Ishikawa (cell line): ENCODE measurements around the gene MAT2B.

Source experiments
- CEBPB ChIP-seq: IDR thresholded peaks from 2 replicates; pipeline ENCODE4 v1.6.1; 2012
- EGR1 ChIP-seq: IDR thresholded peaks from 2 replicates; pipeline ENCODE4 v1.6.1; 2012
- EP300 ChIP-seq: IDR thresholded peaks from 2 replicates; pipeline ENCODE4 v1.6.1; 2012; ENCODE audit warnings: borderline replicate concordance
- FOXM1 ChIP-seq: IDR thresholded peaks from 2 replicates; pipeline ENCODE4 v1.6.1; 2012; ENCODE audit warnings: low read depth, borderline replicate concordance
- NFIC ChIP-seq: IDR thresholded peaks from 2 replicates; pipeline ENCODE4 v1.6.1; 2012
- RAD21 ChIP-seq: IDR thresholded peaks from 2 replicates; pipeline ENCODE4 v1.6.1; 2012; ENCODE audit warnings: low read depth
- TAF1 ChIP-seq: IDR thresholded peaks from 2 replicates; pipeline ENCODE4 v1.6.1; 2012; ENCODE audit warnings: low read depth, mild to moderate bottlenecking
- TCF12 ChIP-seq: IDR thresholded peaks from 2 replicates; pipeline ENCODE4 v1.6.1; 2012; ENCODE audit warnings: low read depth
- TEAD4 ChIP-seq: IDR thresholded peaks from 2 replicates; pipeline ENCODE4 v1.6.1; 2012
- YY1 ChIP-seq: IDR thresholded peaks from 2 replicates; pipeline ENCODE4 v1.6.1; 2012; ENCODE audit warnings: low read depth
- TF ChIP-seq, protein P1 (sequence below): IDR thresholded peaks from 2 replicates; pipeline ENCODE4 v1.6.1; 2012; ENCODE audit warnings: low read depth, mild to moderate bottlenecking
- TF ChIP-seq, protein P2 (sequence below): IDR thresholded peaks from 2 replicates; pipeline ENCODE4 v1.6.1; 2012

DNA sequence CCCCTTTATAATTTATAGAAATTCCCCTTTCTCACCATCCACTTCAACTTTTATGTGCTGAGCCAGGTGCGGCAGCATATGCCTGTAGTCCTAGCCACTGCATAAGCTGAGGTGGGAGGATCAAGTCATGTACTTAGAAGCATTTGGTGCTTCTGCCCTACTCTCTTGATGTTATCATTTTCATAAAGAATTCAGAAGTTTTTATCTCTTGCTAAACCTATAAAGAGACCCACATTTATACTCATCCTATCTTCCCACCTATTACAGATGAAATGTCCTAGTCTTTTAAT lies 26.5 kb upstream of the MAT2B start:
- TF ChIP-seq RAD21: no peak
- TF ChIP-seq EP300: no peak
- no peak for TF ChIP-seq CEBPB
- no peak for TF ChIP-seq YY1
- no peak for TF ChIP-seq TEAD4
- TF ChIP-seq TCF12: no peak
- TF ChIP-seq, protein P1, sequence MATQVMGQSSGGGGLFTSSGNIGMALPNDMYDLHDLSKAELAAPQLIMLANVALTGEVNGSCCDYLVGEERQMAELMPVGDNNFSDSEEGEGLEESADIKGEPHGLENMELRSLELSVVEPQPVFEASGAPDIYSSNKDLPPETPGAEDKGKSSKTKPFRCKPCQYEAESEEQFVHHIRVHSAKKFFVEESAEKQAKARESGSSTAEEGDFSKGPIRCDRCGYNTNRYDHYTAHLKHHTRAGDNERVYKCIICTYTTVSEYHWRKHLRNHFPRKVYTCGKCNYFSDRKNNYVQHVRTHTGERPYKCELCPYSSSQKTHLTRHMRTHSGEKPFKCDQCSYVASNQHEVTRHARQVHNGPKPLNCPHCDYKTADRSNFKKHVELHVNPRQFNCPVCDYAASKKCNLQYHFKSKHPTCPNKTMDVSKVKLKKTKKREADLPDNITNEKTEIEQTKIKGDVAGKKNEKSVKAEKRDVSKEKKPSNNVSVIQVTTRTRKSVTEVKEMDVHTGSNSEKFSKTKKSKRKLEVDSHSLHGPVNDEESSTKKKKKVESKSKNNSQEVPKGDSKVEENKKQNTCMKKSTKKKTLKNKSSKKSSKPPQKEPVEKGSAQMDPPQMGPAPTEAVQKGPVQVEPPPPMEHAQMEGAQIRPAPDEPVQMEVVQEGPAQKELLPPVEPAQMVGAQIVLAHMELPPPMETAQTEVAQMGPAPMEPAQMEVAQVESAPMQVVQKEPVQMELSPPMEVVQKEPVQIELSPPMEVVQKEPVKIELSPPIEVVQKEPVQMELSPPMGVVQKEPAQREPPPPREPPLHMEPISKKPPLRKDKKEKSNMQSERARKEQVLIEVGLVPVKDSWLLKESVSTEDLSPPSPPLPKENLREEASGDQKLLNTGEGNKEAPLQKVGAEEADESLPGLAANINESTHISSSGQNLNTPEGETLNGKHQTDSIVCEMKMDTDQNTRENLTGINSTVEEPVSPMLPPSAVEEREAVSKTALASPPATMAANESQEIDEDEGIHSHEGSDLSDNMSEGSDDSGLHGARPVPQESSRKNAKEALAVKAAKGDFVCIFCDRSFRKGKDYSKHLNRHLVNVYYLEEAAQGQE: no peak
- TF ChIP-seq, protein P2, sequence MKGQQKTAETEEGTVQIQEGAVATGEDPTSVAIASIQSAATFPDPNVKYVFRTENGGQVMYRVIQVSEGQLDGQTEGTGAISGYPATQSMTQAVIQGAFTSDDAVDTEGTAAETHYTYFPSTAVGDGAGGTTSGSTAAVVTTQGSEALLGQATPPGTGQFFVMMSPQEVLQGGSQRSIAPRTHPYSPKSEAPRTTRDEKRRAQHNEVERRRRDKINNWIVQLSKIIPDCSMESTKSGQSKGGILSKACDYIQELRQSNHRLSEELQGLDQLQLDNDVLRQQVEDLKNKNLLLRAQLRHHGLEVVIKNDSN: no peak
- no peak for TF ChIP-seq FOXM1
- no peak for TF ChIP-seq NFIC
- no peak for TF ChIP-seq EGR1
- TF ChIP-seq TAF1: no peak
